MM.1S (cell line): ENCODE measurements around the gene FRG2.
"Not testable (repeated sequence)": the region's sequence is repeated elsewhere in the genome, so short reads cannot be mapped to it uniquely, and the experiment has no call there.

Source experiments
- DNase-seq: peaks from one replicate; pipeline ENCODE4 v3.0.0-alpha.2; 2015
- H2AFZ ChIP-seq: fragments of 300-600 bp; sonication (generic); 2 replicates; pipeline ENCODE4 v1.6.0; 2016; ENCODE audit warnings: antibody characterized with exemption, low read length
- H3F3A ChIP-seq: fragments of 300-600 bp; sonication (generic); 2 replicates; pipeline ENCODE4 v1.6.1; 2016; ENCODE audit warnings: mild to moderate bottlenecking, antibody characterized with exemption, low read length, moderate library complexity, mixed read lengths; ENCODE audit not compliant: insufficient read depth
- H3K27ac ChIP-seq: fragments of 300-600 bp; sonication (generic); 2 replicates; pipeline ENCODE4 v1.5.1; 2016; ENCODE audit warnings: mild to moderate bottlenecking, low read length
- H3K27me3 ChIP-seq: fragments of 300-600 bp; sonication (generic); replicated peaks from 2 replicates; pipeline ENCODE4 v1.6.0; 2016; ENCODE audit warnings: low read length; ENCODE audit not compliant: insufficient read depth
- H3K36me3 ChIP-seq: fragments of 300-600 bp; sonication (generic); replicated peaks from 2 replicates; pipeline ENCODE4 v1.6.1; 2016; ENCODE audit warnings: mild to moderate bottlenecking, low read length, mixed read lengths; ENCODE audit not compliant: insufficient read depth
- H3K4me1 ChIP-seq: fragments of 300-600 bp; sonication (generic); 2 replicates; pipeline ENCODE4 v1.6.1; 2016; ENCODE audit warnings: low read length, mixed read lengths
- H3K4me2 ChIP-seq: fragments of 300-600 bp; sonication (generic); 2 replicates; pipeline ENCODE4 v1.6.0; 2016; ENCODE audit warnings: low read depth, low read length
- H3K4me3 ChIP-seq: fragments of 300-600 bp; sonication (generic); 2 replicates; pipeline ENCODE4 v1.5.1; 2016; ENCODE audit warnings: low read length, mixed read lengths
- H3K79me2 ChIP-seq: fragments of 300-600 bp; sonication (generic); 2 replicates; pipeline ENCODE4 v1.6.1; 2016; ENCODE audit warnings: mixed run types, low read length, mixed read lengths
- H3K9ac ChIP-seq: fragments of 300-600 bp; sonication (generic); 2 replicates; pipeline ENCODE4 v1.6.1; 2016; ENCODE audit warnings: low read length, mixed read lengths
- H3K9me2 ChIP-seq: fragments of 300-600 bp; sonication (generic); replicated peaks from 2 replicates; pipeline ENCODE4 v1.6.1; 2016; ENCODE audit warnings: mild to moderate bottlenecking, low read length, mixed read lengths; ENCODE audit not compliant: insufficient read depth
- H3K9me3 ChIP-seq: fragments of 300-600 bp; sonication (generic); replicated peaks from 2 replicates; pipeline ENCODE4 v1.6.1; 2016; ENCODE audit warnings: mild to moderate bottlenecking, low read length, mixed read lengths; ENCODE audit not compliant: insufficient read depth
- H4K20me1 ChIP-seq: fragments of 300-600 bp; sonication (generic); 2 replicates; pipeline ENCODE4 v1.6.1; 2016; ENCODE audit warnings: mild to moderate bottlenecking, low read length, moderate library complexity, mixed read lengths; ENCODE audit not compliant: insufficient read depth

FRG2 gene

DNA sequence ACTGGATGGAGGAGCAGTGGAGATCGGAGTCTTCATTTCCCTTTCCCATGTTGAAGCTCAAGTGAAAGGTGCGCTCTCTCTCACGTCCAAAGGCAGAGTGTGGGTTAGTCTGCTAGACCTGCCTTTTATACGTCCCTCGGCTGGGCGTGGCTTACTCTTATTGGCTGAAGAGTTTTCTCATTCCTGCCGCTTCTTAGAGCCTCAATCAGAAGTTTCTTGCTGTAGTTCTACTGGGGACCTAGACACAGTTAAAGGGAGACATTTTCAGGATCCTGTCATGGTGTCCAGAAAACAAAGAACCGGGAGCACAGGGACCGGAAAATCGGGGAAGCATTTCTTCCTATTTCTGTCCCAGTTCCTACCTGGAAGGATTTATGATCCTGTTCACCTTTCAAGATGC, at the start of gene FRG2:
Gene FRG2 (minus strand): TSS at position 101 of the 400 bp plus-strand sequence. CDS start 52 bp downstream, at position 49.
- not testable (repeated sequence) for H4K20me1 ChIP-seq, H3F3A ChIP-seq, H3K9ac ChIP-seq, H3K9me3 ChIP-seq, H3K79me2 ChIP-seq, H3K27me3 ChIP-seq, H3K27ac ChIP-seq, H3K9me2 ChIP-seq, H3K4me1 ChIP-seq, H3K4me3 ChIP-seq, DNase-seq, H3K36me3 ChIP-seq, H3K4me2 ChIP-seq, H2AFZ ChIP-seq

DNA sequence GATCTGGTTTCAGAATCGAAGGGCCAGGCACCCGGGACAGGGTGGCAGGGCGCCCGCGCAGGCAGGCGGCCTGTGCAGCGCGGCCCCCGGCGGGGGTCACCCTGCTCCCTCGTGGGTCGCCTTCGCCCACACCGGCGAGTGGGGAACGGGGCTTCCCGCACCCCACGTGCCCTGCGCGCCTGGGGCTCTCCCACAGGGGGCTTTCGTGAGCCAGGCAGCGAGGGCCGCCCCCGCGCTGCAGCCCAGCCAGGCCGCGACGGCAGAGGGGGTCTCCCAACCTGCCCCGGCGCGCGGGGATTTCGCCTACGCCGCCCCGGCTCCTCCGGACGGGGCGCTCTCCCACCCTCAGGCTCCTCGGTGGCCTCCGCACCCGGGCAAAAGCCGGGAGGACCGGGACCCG, 41.3 kb upstream of the FRG2 start:
- H3F3A ChIP-seq, H3K4me3 ChIP-seq, H3K9me3 ChIP-seq, H3K9ac ChIP-seq, H4K20me1 ChIP-seq, H3K79me2 ChIP-seq, H3K27me3 ChIP-seq, H2AFZ ChIP-seq, H3K4me1 ChIP-seq, H3K9me2 ChIP-seq, DNase-seq, H3K4me2 ChIP-seq, H3K36me3 ChIP-seq, H3K27ac ChIP-seq: not testable (repeated sequence)

DNA sequence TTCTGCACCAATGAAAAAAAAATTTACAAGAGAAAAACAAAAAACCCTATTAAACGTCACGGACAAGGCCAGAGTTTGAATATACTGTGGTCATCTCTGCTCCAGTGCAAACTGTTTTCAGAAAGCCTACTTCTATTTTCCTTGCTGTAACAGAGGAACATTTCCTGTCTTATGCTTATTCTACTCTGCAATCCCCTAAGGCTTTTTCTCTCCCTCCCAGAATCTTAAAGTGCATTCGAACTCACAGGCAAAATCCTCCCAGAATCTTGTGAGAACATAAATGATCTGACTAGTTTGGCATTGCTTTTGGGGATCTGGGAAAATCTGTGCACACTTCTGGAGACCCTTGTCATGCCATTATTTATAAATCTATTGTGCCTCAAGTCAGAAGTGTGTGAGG, 37.7 kb upstream of the FRG2 start:
- not testable (repeated sequence) for H3F3A ChIP-seq, H3K4me1 ChIP-seq, H3K9me2 ChIP-seq, H3K36me3 ChIP-seq, H2AFZ ChIP-seq, H3K79me2 ChIP-seq, H3K4me3 ChIP-seq, H3K9me3 ChIP-seq, H3K27ac ChIP-seq, H3K4me2 ChIP-seq, H3K27me3 ChIP-seq, H3K9ac ChIP-seq, DNase-seq, H4K20me1 ChIP-seq

DNA sequence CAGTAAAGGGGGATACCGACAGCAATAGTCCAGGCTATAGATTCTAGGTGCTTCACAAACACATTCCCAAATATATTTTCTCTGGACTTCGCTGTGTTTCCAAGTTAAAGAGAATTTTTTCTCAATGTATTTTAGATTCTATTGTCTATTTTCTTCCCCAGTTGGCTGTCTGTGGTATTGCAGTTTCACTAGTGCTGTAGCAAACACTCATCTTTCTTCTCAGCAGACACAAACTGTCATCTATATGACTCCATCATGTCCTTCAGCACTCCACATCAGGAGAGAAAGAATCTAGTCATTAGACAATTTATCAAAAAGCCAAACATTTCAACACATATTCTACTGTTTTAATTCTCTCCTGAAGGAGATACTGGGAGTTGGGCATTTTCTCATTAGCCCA, 37.3 kb upstream of the FRG2 start, which contains the start of gene DBET:
Gene DBET (plus strand): TSS at position 161 of the 400 bp plus-strand sequence.
- H3K9me2 ChIP-seq, H3K4me1 ChIP-seq, H3K4me3 ChIP-seq, H3K36me3 ChIP-seq, H3K27me3 ChIP-seq, H3K9ac ChIP-seq, H3K79me2 ChIP-seq, H4K20me1 ChIP-seq, H3K4me2 ChIP-seq, H2AFZ ChIP-seq, H3K27ac ChIP-seq, H3K9me3 ChIP-seq, H3F3A ChIP-seq, DNase-seq: not testable (repeated sequence)

DNA sequence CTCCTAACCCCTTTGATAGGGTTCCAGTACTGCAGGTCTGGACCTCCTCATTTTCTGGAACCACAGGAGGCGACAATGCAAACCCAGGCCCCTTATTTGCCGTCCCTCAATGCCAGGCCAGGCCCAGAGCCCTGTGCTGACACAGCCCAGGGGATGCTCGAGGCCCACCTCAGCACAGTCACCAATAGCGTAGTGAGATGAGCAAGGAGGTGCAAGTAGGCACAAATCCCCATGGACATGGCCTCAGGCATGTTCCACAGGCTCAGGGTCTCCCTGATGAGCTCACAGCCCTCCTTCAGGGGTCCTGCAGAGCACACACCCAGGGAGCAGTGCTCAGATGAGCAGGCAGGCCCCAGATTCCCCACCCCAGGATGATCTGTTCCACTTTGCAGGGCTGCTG, 31.9 kb upstream of the FRG2 start:
- H3K27me3 ChIP-seq, H2AFZ ChIP-seq, H3K36me3 ChIP-seq, H3K9me3 ChIP-seq, H3K27ac ChIP-seq, H3K79me2 ChIP-seq, H3K9ac ChIP-seq, H3F3A ChIP-seq, H3K4me1 ChIP-seq, H3K9me2 ChIP-seq, DNase-seq, H3K4me3 ChIP-seq, H4K20me1 ChIP-seq, H3K4me2 ChIP-seq: not testable (repeated sequence)

DNA sequence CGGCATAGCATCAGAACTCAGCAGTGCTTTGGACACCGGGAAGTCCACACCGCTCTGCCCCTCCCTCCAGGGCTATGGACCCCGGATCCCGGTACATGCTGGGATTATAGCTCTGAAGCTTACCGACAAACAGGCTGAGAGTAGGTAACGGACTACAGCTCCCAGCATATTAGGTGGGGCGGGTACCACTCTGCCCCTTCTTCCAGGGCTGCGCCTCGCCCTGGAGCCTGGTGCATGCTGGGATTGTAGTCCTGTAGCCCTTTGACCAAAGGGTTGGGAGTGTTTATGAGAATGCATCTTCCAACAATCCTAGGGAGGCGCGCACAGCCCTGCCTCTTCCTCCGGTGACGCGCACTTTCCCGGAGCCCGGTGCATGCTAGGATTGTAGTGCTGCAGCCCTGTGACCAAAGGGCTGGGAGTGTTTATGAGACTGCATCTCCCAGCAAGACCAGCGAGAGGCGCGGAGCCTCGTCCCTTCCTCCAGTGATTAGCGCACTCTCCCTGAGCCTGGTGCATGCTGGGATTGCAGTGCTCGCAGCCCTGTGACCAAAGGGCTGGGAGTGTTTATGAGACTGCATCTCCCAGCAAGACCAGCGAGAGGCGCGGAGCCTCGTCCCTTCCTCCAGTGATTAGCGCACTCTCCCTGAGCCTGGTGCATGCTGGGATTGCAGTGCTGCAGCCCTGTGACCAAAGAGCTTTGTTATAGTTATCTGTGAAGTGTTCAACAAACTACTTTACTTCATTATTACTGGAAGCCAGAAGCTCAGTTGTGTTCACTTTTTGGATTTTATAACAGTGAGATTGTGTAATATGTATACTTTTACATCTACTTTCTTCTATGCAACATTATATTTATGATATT, 22.6 kb upstream of the FRG2 start:
- H3K4me3 ChIP-seq, H3K36me3 ChIP-seq, H3K4me2 ChIP-seq: not testable (repeated sequence)

DNA sequence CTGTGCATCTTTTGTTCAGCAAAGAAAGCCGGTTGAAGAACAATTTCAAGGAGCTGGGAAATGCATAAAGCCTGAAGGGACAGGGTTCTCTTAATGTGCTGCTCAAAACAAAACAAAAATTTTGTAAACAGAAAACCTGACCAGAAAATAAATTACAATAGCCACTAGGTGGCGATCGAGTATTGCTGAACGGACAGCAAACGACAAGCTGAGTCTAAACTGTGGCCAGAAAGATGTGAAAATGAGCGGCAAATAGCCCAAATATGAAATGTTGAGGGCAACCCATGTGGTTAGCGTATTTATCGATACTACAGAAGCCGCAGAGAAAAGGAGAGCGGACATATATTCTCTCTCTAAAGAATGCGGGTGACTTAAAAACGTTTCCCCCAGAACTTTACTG, 20.6 kb upstream of the FRG2 start:
- not testable (repeated sequence) for H3K4me3 ChIP-seq, H3K36me3 ChIP-seq, H3F3A ChIP-seq, H3K9me3 ChIP-seq, H4K20me1 ChIP-seq, H2AFZ ChIP-seq, H3K9me2 ChIP-seq, H3K79me2 ChIP-seq, H3K27me3 ChIP-seq, H3K27ac ChIP-seq, H3K4me2 ChIP-seq, H3K9ac ChIP-seq, H3K4me1 ChIP-seq, DNase-seq

More for the DNA sequence above, 22.6 kb upstream of the FRG2 start:
- not testable (repeated sequence) for H3K9ac ChIP-seq, H3K27me3 ChIP-seq, H3K9me2 ChIP-seq, H3K9me3 ChIP-seq, H2AFZ ChIP-seq, H3K27ac ChIP-seq, H3K4me1 ChIP-seq, H4K20me1 ChIP-seq, H3K79me2 ChIP-seq, H3F3A ChIP-seq, DNase-seq

DNA sequence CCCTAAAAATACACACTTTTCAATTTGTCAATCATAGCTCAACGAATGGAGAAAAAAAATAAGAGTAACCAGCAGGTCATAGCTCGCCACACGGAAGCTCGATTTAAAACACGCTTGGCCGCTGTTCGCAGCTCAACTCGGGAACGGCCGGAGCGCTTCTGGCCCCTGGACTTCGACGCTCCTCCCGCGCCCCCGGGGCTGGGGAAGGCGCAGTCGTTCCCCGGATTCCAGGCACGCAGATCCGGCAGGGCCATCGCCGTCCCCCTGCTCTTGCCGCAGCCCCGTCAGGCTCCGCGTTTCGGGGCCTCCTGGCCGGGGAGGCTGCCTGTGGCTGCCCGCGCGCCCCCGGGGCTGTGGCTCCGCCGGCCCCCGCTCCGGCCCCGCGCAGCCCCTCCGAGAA, 13.8 kb upstream of the FRG2 start:
- not testable (repeated sequence) for DNase-seq, H3K9me3 ChIP-seq

More for the DNA sequence above, 13.8 kb upstream of the FRG2 start:
- H3K4me3 ChIP-seq, H2AFZ ChIP-seq, H3K4me2 ChIP-seq, H3K79me2 ChIP-seq, H3K27ac ChIP-seq, H3K36me3 ChIP-seq, H3F3A ChIP-seq, H3K27me3 ChIP-seq, H3K9ac ChIP-seq, H3K9me2 ChIP-seq, H4K20me1 ChIP-seq, H3K4me1 ChIP-seq: not testable (repeated sequence)
